ENCODE results near the gene TMSB10. TPM values are rescaled to one million over a fixed set of nuclear protein-coding genes. Genes with fewer than 3 reads are reported as not detected.

The TMSB10 gene
- total and polyA plus RNA-seq, 2 experiments from 2014 or later, result 834 to 2,942 TPM

GRCh38 chr2:84897773-84898172 is 7.7 kb upstream of the TMSB10 start:
- ATAC-seq, result no peak
- peaks cover 3% of the 10 kb centered on the region; the same call in 1 of the 2 replicates for H3K27me3 ChIP-seq (ENCODE audit: insufficient read depth)
- H4K20me1 ChIP-seq (replicated peaks; ENCODE audit: insufficient read depth), result no peaks in the 10 kb centered on the region
- no peak overlapping the region for H3K4me2 ChIP-seq
- H3F3A ChIP-seq (replicated peaks; ENCODE audit: low read depth), result no peaks in the 10 kb centered on the region; the same call in 1 of the 2 replicates
- no peaks in the 10 kb centered on the region for H3K79me2 ChIP-seq (replicated peaks; ENCODE audit: insufficient read depth)
- H2AFZ ChIP-seq, result no peak overlapping the region
- H3K4me3 ChIP-seq, result no peak overlapping the region
- Mint-ChIP-seq H3K27me3 (ENCODE audit: insufficient read depth, low read depth, poor library complexity) (peaks cover 3% of the 10 kb centered on the region), H3K27ac (no peak overlapping the region), H3K9me3 (no peaks in the 10 kb centered on the region), H3K4me3 (no peak overlapping the region), H3K36me3 (ENCODE audit: low read depth) (no peaks in the 10 kb centered on the region), H3K4me1 (peaks cover 20% of the 10 kb centered on the region)
- H3K4me1 ChIP-seq (ENCODE audit: insufficient read depth), result peaks cover 9% of the 10 kb centered on the region; the same call in 1 of the 2 replicates
- no peak overlapping the region for H3K27ac ChIP-seq (ENCODE audit: low read depth)
- DNase-seq (ENCODE audit: low spot score), result no peak
- TF ChIP-seq REST (IDR thresholded peaks at IDR 0.05; ENCODE audit: unreplicated experiment) (no peak), JUNB (IDR thresholded peaks at IDR 0.05; ENCODE audit: unreplicated experiment) (no peak), STAT1 (IDR thresholded peaks at IDR 0.05; ENCODE audit: unreplicated experiment) (no peak), ZNF114 (CRISPR knock-in tag; IDR thresholded peaks at IDR 0.05) (no peak), POLR2AphosphoS5 (IDR thresholded peaks at IDR 0.05; ENCODE audit: low read depth) (no peak), ETS1 (IDR thresholded peaks at IDR 0.05) (no peak), EZH2phosphoT487 (IDR thresholded peaks at IDR 0.05; ENCODE audit: unreplicated experiment) (no peak)
- no peaks in the 10 kb centered on the region for H3K36me3 ChIP-seq (ENCODE audit: insufficient read depth)
- H3K9me2 ChIP-seq (ENCODE audit: insufficient read depth), result 0 out of 2 replicates have a peak, but pooled peaks cover 5% of the 10 kb centered on the region

GRCh38 chr2:84899304-84900204 is 5.9 kb upstream of the TMSB10 start:
- no peak overlapping the region for H3K4me3 ChIP-seq
- no peaks in the 10 kb centered on the region for H3K36me3 ChIP-seq (ENCODE audit: insufficient read depth)
- H3K79me2 ChIP-seq (replicated peaks; ENCODE audit: insufficient read depth), result no peaks in the 10 kb centered on the region
- H3K4me2 ChIP-seq, result no peak overlapping the region
- DNase-seq (ENCODE audit: low spot score), result no peak
- no peak for ATAC-seq
- Mint-ChIP-seq H3K36me3 (ENCODE audit: low read depth) (no peaks in the 10 kb centered on the region), H3K9me3 (no peaks in the 10 kb centered on the region), H3K27me3 (ENCODE audit: insufficient read depth, low read depth, poor library complexity) (peaks cover 7% of the 10 kb centered on the region), H3K27ac (no peak overlapping the region), H3K4me3 (no peak overlapping the region), H3K4me1 (peaks cover 19% of the 10 kb centered on the region)
- H3K4me1 ChIP-seq (ENCODE audit: insufficient read depth), result peaks cover 7% of the 10 kb centered on the region
- no peaks in the 10 kb centered on the region for H4K20me1 ChIP-seq (replicated peaks; ENCODE audit: insufficient read depth)
- H3K27me3 ChIP-seq (ENCODE audit: insufficient read depth), result peaks cover 20% of the 10 kb centered on the region
- H3F3A ChIP-seq (replicated peaks; ENCODE audit: low read depth), result no peaks in the 10 kb centered on the region; the same call in 1 of the 2 replicates
- 0 out of 2 replicates have a peak, but pooled peaks cover 5% of the 10 kb centered on the region for H3K9me2 ChIP-seq (ENCODE audit: insufficient read depth)
- H2AFZ ChIP-seq, result no peak overlapping the region
- H3K27ac ChIP-seq (ENCODE audit: low read depth), result no peak overlapping the region
- TF ChIP-seq ZNF331 (CRISPR knock-in tag; IDR thresholded peaks at IDR 0.05; ENCODE audit: low read depth), result no peak
- TF ChIP-seq NANOG (IDR thresholded peaks at IDR 0.05; ENCODE audit: borderline replicate concordance), result no peak
- no peak for TF ChIP-seq JUNB (IDR thresholded peaks at IDR 0.05; ENCODE audit: unreplicated experiment)
- no peak for TF ChIP-seq EZH2 (IDR thresholded peaks at IDR 0.05; ENCODE audit: low read depth, unreplicated experiment)
- TF ChIP-seq ETS1 (IDR thresholded peaks at IDR 0.05), result no peak
- TF ChIP-seq CREB1 (CRISPR knock-in tag; IDR thresholded peaks at IDR 0.05; ENCODE audit: low read depth), result no peak
- no peak for TF ChIP-seq ZNF114 (CRISPR knock-in tag; IDR thresholded peaks at IDR 0.05)
- TF ChIP-seq REST (IDR thresholded peaks at IDR 0.05; ENCODE audit: unreplicated experiment), result no peak
- no peak for TF ChIP-seq STAT1 (IDR thresholded peaks at IDR 0.05; ENCODE audit: unreplicated experiment)
- no peak for TF ChIP-seq EZH2phosphoT487 (IDR thresholded peaks at IDR 0.05; ENCODE audit: unreplicated experiment)
- TF ChIP-seq POLR2AphosphoS5 (IDR thresholded peaks at IDR 0.05; ENCODE audit: low read depth), result no peak

Measured in GM23338 (cell line).